Measurements from ENCODE around the gene BUD31.

DNA sequence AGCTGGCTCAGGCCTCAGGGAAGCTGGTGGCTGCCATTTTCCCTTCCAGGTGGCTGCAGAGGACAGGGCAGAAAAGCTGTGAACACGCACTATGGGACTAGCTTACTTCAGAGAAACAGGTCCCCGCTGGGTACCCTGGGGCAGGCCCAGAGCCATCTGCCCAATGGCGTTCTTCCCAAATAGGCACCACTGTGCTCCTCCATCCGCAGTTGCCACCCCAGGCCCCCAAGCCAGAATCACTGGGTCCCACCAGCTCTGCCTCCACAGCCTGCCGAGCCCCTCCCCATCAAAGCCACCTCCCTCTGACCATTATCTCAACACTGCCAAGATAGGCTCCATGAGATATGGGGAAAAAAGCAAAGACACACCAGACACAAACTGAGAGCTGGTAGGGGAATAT is 11.4 kb downstream of the BUD31 start:
- no peak for TF ChIP-seq SUZ12 (IDR thresholded peaks at IDR 0.05; ENCODE audit: extremely low read depth, insufficient read depth, insufficient read length)
- TF ChIP-seq ZNF274 (IDR thresholded peaks at IDR 0.05; ENCODE audit: low read depth, low read length): no peak
- TF ChIP-seq YY1 (IDR thresholded peaks at IDR 0.05; ENCODE audit: insufficient read depth, insufficient read length): no peak

All from NT2/D1 (cell line).